KMS-11 (cell line): ENCODE measurements around the gene EOLA1.
"Not testable (repeated sequence)": the region's sequence is repeated elsewhere in the genome, so short reads cannot be mapped to it uniquely, and the experiment has no call there.

Experiments
- H2AFZ ChIP-seq: fragments of 200-600 bp; sonication (generic); 2 replicates; pipeline ENCODE4 v1.6.1; 2016; ENCODE audit warnings: antibody characterized with exemption, mixed run types, low read depth
- H3K27ac ChIP-seq: fragments of 200-600 bp; sonication (generic); 2 replicates; pipeline ENCODE4 v1.6.1; 2016; ENCODE audit warnings: mild to moderate bottlenecking, mixed run types
- H3K27me3 ChIP-seq: fragments of 200-600 bp; sonication (generic); 2 replicates; pipeline ENCODE4 v1.6.1; 2017; ENCODE audit warnings: mild to moderate bottlenecking, low read depth, mixed run types, moderate library complexity; ENCODE audit not compliant: insufficient read depth
- H3K36me3 ChIP-seq: fragments of 200-600 bp; sonication (generic); 2 replicates; pipeline ENCODE4 v1.6.1; 2017; ENCODE audit warnings: mild to moderate bottlenecking, mixed run types; ENCODE audit not compliant: insufficient read depth
- H3K4me1 ChIP-seq: fragments of 200-600 bp; sonication (generic); 2 replicates; pipeline ENCODE4 v1.6.1; 2016; ENCODE audit warnings: mild to moderate bottlenecking, low read depth, mixed run types; ENCODE audit not compliant: poor library complexity, severe bottlenecking
- H3K4me2 ChIP-seq: fragments of 200-600 bp; sonication (generic); 2 replicates; pipeline ENCODE4 v1.7.0; 2016; ENCODE audit warnings: mild to moderate bottlenecking, mixed run types
- H3K4me3 ChIP-seq: fragments of 200-600 bp; sonication (generic); IDR thresholded peaks from 2 replicates; pipeline ENCODE4 v1.6.1; 2017; ENCODE audit warnings: low read depth, low read length, mixed read lengths; ENCODE audit not compliant: insufficient read depth
- H3K79me2 ChIP-seq: fragments of 200-600 bp; sonication (generic); 2 replicates; pipeline ENCODE4 v1.6.1; 2016; ENCODE audit warnings: low read depth, mixed run types; ENCODE audit not compliant: insufficient read depth
- H3K9ac ChIP-seq: fragments of 200-600 bp; sonication (generic); 2 replicates; pipeline ENCODE4 v1.6.1; 2016; ENCODE audit warnings: mild to moderate bottlenecking, mixed run types
- H4K20me1 ChIP-seq: fragments of 200-600 bp; sonication (generic); 2 replicates; pipeline ENCODE4 v1.6.1; 2016; ENCODE audit warnings: mild to moderate bottlenecking, mixed run types; ENCODE audit not compliant: insufficient read depth
- CTCF ChIP-seq: fragments of 200-600 bp; sonication (generic); conservative IDR thresholded peaks from 2 replicates; pipeline ENCODE4 v1.6.1; 2017; ENCODE audit warnings: low read depth, mild to moderate bottlenecking, antibody characterized with exemption, low read length, moderate library complexity, mixed read lengths

Gene EOLA1

GRCh38 chrX:149550454-149550853 lies 9.6 kb downstream of the EOLA1 start:
- H3K4me3 ChIP-seq, H3K79me2 ChIP-seq, H3K4me2 ChIP-seq, H3K4me1 ChIP-seq, H3K27ac ChIP-seq, H2AFZ ChIP-seq, H4K20me1 ChIP-seq, H3K9ac ChIP-seq, H3K27me3 ChIP-seq, H3K36me3 ChIP-seq: not testable (repeated sequence)

GRCh38 chrX:149551245-149551938 lies 10.6 kb downstream of the EOLA1 start:
- not testable (repeated sequence) for H3K36me3 ChIP-seq, H3K4me1 ChIP-seq, H4K20me1 ChIP-seq, H2AFZ ChIP-seq, H3K27me3 ChIP-seq, H3K79me2 ChIP-seq, H3K4me2 ChIP-seq, H3K27ac ChIP-seq, H3K9ac ChIP-seq, H3K4me3 ChIP-seq

GRCh38 chrX:149551939-149552248 lies 11.1 kb downstream of the EOLA1 start:
- H3K27me3 ChIP-seq, H3K27ac ChIP-seq, H3K79me2 ChIP-seq, H3K4me3 ChIP-seq, H4K20me1 ChIP-seq, H3K4me1 ChIP-seq, H2AFZ ChIP-seq, H3K4me2 ChIP-seq, H3K36me3 ChIP-seq, H3K9ac ChIP-seq: not testable (repeated sequence)

GRCh38 chrX:149555251-149555650 lies 14.4 kb downstream of the EOLA1 start:
- not testable (repeated sequence) for H2AFZ ChIP-seq, H3K79me2 ChIP-seq, H3K27ac ChIP-seq, H3K36me3 ChIP-seq, H3K9ac ChIP-seq, H3K4me1 ChIP-seq, H3K27me3 ChIP-seq, H4K20me1 ChIP-seq, H3K4me2 ChIP-seq, H3K4me3 ChIP-seq

GRCh38 chrX:149563359-149563758 lies 22.5 kb downstream of the EOLA1 start:
- Histone ChIP-seq H3K4me3 (no peak overlapping the region), H2AFZ (no peak overlapping the region), H3K79me2 (no peaks in the 10 kb centered on the region), H3K27me3 (no peaks in the 10 kb centered on the region), H3K9ac (no peak overlapping the region), H3K4me2 (no peak overlapping the region), H3K4me1 (no peaks in the 10 kb centered on the region), H3K27ac (no peak overlapping the region), H3K36me3 (no peaks in the 10 kb centered on the region), H4K20me1 (no peaks in the 10 kb centered on the region)
- TF ChIP-seq CTCF, result no peak

GRCh38 chrX:149567621-149568417 lies 27.0 kb downstream of the EOLA1 start:
- Histone ChIP-seq H3K4me2 (no peak overlapping the region), H3K4me1 (peaks cover 3% of the 10 kb centered on the region), H3K27ac (no peak overlapping the region), H3K4me3 (no peak overlapping the region), H3K9ac (no peak overlapping the region), H3K36me3 (no peaks in the 10 kb centered on the region), H4K20me1 (no peaks in the 10 kb centered on the region), H2AFZ (no peak overlapping the region), H3K79me2 (no peaks in the 10 kb centered on the region), H3K27me3 (no peaks in the 10 kb centered on the region)
- TF ChIP-seq CTCF, result no peak
